NCI-H1048 (cell line): ENCODE measurements around the gene ADAMTSL3.
"Not testable (repeated sequence)": the region's sequence is repeated elsewhere in the genome, so short reads cannot be mapped to it uniquely, and the experiment has no call there.

ENCODE experiments used
- DNase-seq: peaks from one replicate; lab custom pipeline; 2025; lab: John Stamatoyannopoulos, UW

The ADAMTSL3 gene

GRCh38 chr15:83698294-83698693 lies 44.4 kb downstream of the ADAMTSL3 start:
- DNase-seq, result no peak

GRCh38 chr15:83699028-83699427 lies 45.1 kb downstream of the ADAMTSL3 start:
- no peak for DNase-seq

- no peak for DNase-seq
Measured at GRCh38 chr15:83700082-83700481, 46.2 kb downstream of the ADAMTSL3 start.

GRCh38 chr15:83702314-83702713 lies 48.4 kb downstream of the ADAMTSL3 start:
- not testable (repeated sequence) for DNase-seq

- DNase-seq, result no peak
Measured at GRCh38 chr15:83708328-83708727, 54.4 kb downstream of the ADAMTSL3 start.

- no peak for DNase-seq
Measured at GRCh38 chr15:83709241-83709640, 55.3 kb downstream of the ADAMTSL3 start.

GRCh38 chr15:83709811-83710210 lies 55.9 kb downstream of the ADAMTSL3 start:
- no peak for DNase-seq

- DNase-seq, result no peak
Measured at GRCh38 chr15:83710452-83710851, 56.5 kb downstream of the ADAMTSL3 start.

GRCh38 chr15:83711236-83711635 lies 57.3 kb downstream of the ADAMTSL3 start:
- DNase-seq, result no peak

- no peak for DNase-seq
Measured at GRCh38 chr15:83713242-83713641, 59.3 kb downstream of the ADAMTSL3 start.

- no peak for DNase-seq
Measured at GRCh38 chr15:83714939-83715628, 61.2 kb downstream of the ADAMTSL3 start.

- no peak for DNase-seq
Measured at GRCh38 chr15:83716605-83717004, 62.7 kb downstream of the ADAMTSL3 start.

- no peak for DNase-seq
Measured at GRCh38 chr15:83717010-83717409, 63.1 kb downstream of the ADAMTSL3 start.

GRCh38 chr15:83720468-83720867 lies 66.5 kb downstream of the ADAMTSL3 start:
- no peak for DNase-seq

GRCh38 chr15:83721031-83721430 lies 67.1 kb downstream of the ADAMTSL3 start:
- DNase-seq, result no peak

- no peak for DNase-seq
Measured at GRCh38 chr15:83721981-83722380, 68.1 kb downstream of the ADAMTSL3 start.

- DNase-seq, result no peak
Measured at GRCh38 chr15:83723216-83723615, 69.3 kb downstream of the ADAMTSL3 start.

GRCh38 chr15:83732196-83732595 lies 78.3 kb downstream of the ADAMTSL3 start:
- no peak for DNase-seq

- peak; percentile 50 for DNase-seq
Measured at GRCh38 chr15:83732770-83733169, 78.8 kb downstream of the ADAMTSL3 start.

GRCh38 chr15:83733206-83733605 lies 79.3 kb downstream of the ADAMTSL3 start:
- no peak for DNase-seq

- no peak for DNase-seq
Measured at GRCh38 chr15:83733691-83734090, 79.8 kb downstream of the ADAMTSL3 start.

- no peak for DNase-seq
Measured at GRCh38 chr15:83734487-83734886, 80.6 kb downstream of the ADAMTSL3 start.

- DNase-seq, result no peak
Measured at GRCh38 chr15:83739629-83740028, 85.7 kb downstream of the ADAMTSL3 start.

- DNase-seq, result no peak
Measured at GRCh38 chr15:83745771-83746170, 91.8 kb downstream of the ADAMTSL3 start.
